WTC11 (cell line): Measurements from ENCODE around the gene DHX34.

ENCODE experiments used
- GABPB1 ChIP-seq: sonication (generic); formaldehyde crosslinking; IDR thresholded peaks from 2 replicates; pipeline ENCODE4 v1.8.1; 2023; ENCODE audit warnings: mild to moderate bottlenecking, missing genetic modification reagents
- ZNF232 ChIP-seq: sonication (generic); formaldehyde crosslinking; IDR thresholded peaks from 2 replicates; pipeline ENCODE4 v1.8.0; 2022; ENCODE audit warnings: mild to moderate bottlenecking, missing genetic modification reagents
- TF ChIP-seq, protein P1 (sequence below): fragments of 200-600 bp; IDR thresholded peaks from 2 replicates; pipeline ENCODE4 v1.8.0; 2022; ENCODE audit warnings: antibody characterized with exemption
- TF ChIP-seq, protein P2 (sequence below): sonication (generic); formaldehyde crosslinking; IDR thresholded peaks from 2 replicates; pipeline ENCODE4 v1.8.1; 2022; ENCODE audit warnings: low read depth, missing genetic modification reagents, borderline replicate concordance
- TF ChIP-seq, protein P3 (sequence below): sonication (generic); formaldehyde crosslinking; IDR thresholded peaks from 2 replicates; pipeline ENCODE4 v1.8.0; 2022; ENCODE audit warnings: mild to moderate bottlenecking, missing genetic modification reagents
- TF ChIP-seq, protein P4 (sequence below): sonication (generic); formaldehyde crosslinking; IDR thresholded peaks from 2 replicates; pipeline ENCODE4 v1.8.1; 2023; ENCODE audit warnings: mild to moderate bottlenecking, missing genetic modification reagents
- TF ChIP-seq, protein P5 (sequence below): sonication (generic); formaldehyde crosslinking; IDR thresholded peaks from 2 replicates; pipeline ENCODE4 v1.8.0; 2022; ENCODE audit warnings: missing genetic modification reagents

DNA sequence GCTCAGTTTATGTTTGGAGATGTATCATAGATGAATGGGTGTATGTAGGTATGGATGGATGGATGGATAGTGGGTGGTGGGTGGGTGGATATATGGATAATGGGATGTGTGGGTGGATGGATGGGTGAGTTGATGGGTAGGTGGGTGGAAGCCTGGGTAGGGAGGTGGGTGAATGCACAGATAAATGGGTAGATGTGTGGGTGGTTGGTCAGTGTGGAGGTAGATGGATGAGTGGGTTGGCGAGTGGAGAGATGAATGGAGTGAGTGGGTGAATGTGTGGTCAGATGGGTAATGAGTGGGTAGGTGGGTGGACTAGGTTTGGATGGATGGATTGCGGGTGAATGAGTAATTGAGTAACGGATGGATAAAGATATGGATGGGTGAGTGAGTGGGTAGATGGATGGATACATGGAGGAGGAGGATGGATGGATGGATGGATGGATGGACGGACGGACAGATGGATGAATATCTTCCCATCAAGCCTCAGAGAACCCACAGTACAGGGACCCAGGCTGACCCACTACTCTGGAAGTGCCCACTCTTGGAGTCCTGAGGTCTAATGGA is 56.8 kb downstream of the DHX34 start:
- TF ChIP-seq, protein P1, sequence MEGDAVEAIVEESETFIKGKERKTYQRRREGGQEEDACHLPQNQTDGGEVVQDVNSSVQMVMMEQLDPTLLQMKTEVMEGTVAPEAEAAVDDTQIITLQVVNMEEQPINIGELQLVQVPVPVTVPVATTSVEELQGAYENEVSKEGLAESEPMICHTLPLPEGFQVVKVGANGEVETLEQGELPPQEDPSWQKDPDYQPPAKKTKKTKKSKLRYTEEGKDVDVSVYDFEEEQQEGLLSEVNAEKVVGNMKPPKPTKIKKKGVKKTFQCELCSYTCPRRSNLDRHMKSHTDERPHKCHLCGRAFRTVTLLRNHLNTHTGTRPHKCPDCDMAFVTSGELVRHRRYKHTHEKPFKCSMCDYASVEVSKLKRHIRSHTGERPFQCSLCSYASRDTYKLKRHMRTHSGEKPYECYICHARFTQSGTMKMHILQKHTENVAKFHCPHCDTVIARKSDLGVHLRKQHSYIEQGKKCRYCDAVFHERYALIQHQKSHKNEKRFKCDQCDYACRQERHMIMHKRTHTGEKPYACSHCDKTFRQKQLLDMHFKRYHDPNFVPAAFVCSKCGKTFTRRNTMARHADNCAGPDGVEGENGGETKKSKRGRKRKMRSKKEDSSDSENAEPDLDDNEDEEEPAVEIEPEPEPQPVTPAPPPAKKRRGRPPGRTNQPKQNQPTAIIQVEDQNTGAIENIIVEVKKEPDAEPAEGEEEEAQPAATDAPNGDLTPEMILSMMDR: no peak
- TF ChIP-seq, protein P2, sequence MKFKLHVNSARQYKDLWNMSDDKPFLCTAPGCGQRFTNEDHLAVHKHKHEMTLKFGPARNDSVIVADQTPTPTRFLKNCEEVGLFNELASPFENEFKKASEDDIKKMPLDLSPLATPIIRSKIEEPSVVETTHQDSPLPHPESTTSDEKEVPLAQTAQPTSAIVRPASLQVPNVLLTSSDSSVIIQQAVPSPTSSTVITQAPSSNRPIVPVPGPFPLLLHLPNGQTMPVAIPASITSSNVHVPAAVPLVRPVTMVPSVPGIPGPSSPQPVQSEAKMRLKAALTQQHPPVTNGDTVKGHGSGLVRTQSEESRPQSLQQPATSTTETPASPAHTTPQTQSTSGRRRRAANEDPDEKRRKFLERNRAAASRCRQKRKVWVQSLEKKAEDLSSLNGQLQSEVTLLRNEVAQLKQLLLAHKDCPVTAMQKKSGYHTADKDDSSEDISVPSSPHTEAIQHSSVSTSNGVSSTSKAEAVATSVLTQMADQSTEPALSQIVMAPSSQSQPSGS (CRISPR knock-in tag): no peak
- TF ChIP-seq GABPB1 (CRISPR knock-in tag) (no peak), ZNF232 (CRISPR knock-in tag) (no peak)
- TF ChIP-seq, protein P3, sequence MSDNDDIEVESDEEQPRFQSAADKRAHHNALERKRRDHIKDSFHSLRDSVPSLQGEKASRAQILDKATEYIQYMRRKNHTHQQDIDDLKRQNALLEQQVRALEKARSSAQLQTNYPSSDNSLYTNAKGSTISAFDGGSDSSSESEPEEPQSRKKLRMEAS: no peak
- TF ChIP-seq, protein P4, sequence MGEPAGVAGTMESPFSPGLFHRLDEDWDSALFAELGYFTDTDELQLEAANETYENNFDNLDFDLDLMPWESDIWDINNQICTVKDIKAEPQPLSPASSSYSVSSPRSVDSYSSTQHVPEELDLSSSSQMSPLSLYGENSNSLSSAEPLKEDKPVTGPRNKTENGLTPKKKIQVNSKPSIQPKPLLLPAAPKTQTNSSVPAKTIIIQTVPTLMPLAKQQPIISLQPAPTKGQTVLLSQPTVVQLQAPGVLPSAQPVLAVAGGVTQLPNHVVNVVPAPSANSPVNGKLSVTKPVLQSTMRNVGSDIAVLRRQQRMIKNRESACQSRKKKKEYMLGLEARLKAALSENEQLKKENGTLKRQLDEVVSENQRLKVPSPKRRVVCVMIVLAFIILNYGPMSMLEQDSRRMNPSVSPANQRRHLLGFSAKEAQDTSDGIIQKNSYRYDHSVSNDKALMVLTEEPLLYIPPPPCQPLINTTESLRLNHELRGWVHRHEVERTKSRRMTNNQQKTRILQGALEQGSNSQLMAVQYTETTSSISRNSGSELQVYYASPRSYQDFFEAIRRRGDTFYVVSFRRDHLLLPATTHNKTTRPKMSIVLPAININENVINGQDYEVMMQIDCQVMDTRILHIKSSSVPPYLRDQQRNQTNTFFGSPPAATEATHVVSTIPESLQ: no peak
- TF ChIP-seq, protein P5, sequence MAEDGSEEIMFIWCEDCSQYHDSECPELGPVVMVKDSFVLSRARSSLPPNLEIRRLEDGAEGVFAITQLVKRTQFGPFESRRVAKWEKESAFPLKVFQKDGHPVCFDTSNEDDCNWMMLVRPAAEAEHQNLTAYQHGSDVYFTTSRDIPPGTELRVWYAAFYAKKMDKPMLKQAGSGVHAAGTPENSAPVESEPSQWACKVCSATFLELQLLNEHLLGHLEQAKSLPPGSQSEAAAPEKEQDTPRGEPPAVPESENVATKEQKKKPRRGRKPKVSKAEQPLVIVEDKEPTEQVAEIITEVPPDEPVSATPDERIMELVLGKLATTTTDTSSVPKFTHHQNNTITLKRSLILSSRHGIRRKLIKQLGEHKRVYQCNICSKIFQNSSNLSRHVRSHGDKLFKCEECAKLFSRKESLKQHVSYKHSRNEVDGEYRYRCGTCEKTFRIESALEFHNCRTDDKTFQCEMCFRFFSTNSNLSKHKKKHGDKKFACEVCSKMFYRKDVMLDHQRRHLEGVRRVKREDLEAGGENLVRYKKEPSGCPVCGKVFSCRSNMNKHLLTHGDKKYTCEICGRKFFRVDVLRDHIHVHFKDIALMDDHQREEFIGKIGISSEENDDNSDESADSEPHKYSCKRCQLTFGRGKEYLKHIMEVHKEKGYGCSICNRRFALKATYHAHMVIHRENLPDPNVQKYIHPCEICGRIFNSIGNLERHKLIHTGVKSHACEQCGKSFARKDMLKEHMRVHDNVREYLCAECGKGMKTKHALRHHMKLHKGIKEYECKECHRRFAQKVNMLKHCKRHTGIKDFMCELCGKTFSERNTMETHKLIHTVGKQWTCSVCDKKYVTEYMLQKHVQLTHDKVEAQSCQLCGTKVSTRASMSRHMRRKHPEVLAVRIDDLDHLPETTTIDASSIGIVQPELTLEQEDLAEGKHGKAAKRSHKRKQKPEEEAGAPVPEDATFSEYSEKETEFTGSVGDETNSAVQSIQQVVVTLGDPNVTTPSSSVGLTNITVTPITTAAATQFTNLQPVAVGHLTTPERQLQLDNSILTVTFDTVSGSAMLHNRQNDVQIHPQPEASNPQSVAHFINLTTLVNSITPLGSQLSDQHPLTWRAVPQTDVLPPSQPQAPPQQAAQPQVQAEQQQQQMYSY (CRISPR knock-in tag): no peak
